H1 (cell line): ENCODE results near the gene MYO5B. TPM values are rescaled to one million over a fixed set of nuclear protein-coding genes. Genes with fewer than 3 reads are reported as not detected.
A peak's percentile ranks its signal among the peaks of the same experiment; 100 is the strongest.

Source experiments
- CTCF ChIA-PET: fragments of 300-600 bp; sonication (Branson Sonifier 250); formaldehyde crosslinking; loops from one replicate; lab custom pipeline; 2021; ENCODE audit not compliant: partially characterized antibody; lab: Charles Lee
- POLR2A ChIA-PET: fragments of 300-600 bp; sonication (Branson Sonifier 250); formaldehyde crosslinking; loops from one replicate; lab custom pipeline; 2021; ENCODE audit warnings: inconsistent platforms; ENCODE audit not compliant: partially characterized antibody; lab: Charles Lee
- DNase-seq, 2 experiments: peaks; one replicate each; pipeline versions ENCODE4 v3.0.0 to v3.0.0-alpha.2; 2010 to 2022; ENCODE audit warnings: low spot score in 2 of 2, low read depth in 1 of 2, mixed read lengths in 1 of 2
- FAIRE-seq: peaks from 2 replicates; lab custom pipeline; 2011; peaks lifted over from hg19 to GRCh38; lab: Jason Lieb, UNC
- H2AFZ ChIP-seq: 2 replicates; pipeline ENCODE4 v1.8.1; 2012; ENCODE audit warnings: low read length, inconsistent platforms
- H2AK5ac ChIP-seq: 2 replicates; pipeline ENCODE4 v1.6.1; 2013; ENCODE audit warnings: low read depth, low read length
- H2BK120ac ChIP-seq: replicated peaks from 2 replicates; pipeline ENCODE3; 2013; ENCODE audit warnings: low read depth, low read length, inconsistent platforms
- H2BK12ac ChIP-seq: 2 replicates; pipeline ENCODE4 v1.6.1; 2013; ENCODE audit warnings: low read depth, low read length
- H2BK15ac ChIP-seq: 2 replicates; pipeline ENCODE4 v1.6.1; 2013; ENCODE audit warnings: low read length
- H2BK20ac ChIP-seq: 2 replicates; pipeline ENCODE4 v1.6.1; 2013; ENCODE audit warnings: low read length
- H2BK5ac ChIP-seq: 2 replicates; pipeline ENCODE4 v1.6.1; 2013; ENCODE audit warnings: low read depth, low read length
- H3K14ac ChIP-seq: 2 replicates; pipeline ENCODE4 v1.6.1; 2013; ENCODE audit warnings: inconsistent platforms; ENCODE audit not compliant: insufficient read length
- H3K18ac ChIP-seq: 2 replicates; pipeline ENCODE4 v1.6.1; 2013; ENCODE audit warnings: low read length; ENCODE audit errors: extremely low read depth
- H3K23ac ChIP-seq: 2 replicates; pipeline ENCODE4 v1.6.1; 2013; ENCODE audit warnings: inconsistent platforms; ENCODE audit not compliant: insufficient read length
- H3K23me2 ChIP-seq: 2 replicates; pipeline ENCODE4 v1.6.1; 2013; ENCODE audit warnings: low read depth, low read length
- H3K27ac ChIP-seq: 2 replicates; pipeline ENCODE4 v1.6.1; 2011; ENCODE audit warnings: low read depth, low read length, inconsistent platforms
- H3K27me3 ChIP-seq, 4 experiments: replicated peaks in 1 of 4; 1 replicate in 1 of 4; 2 replicates in 3 of 4; pipeline versions ENCODE4 v1.6.1 to v1.8.1; 2011 to 2013; ENCODE audit warnings: low read length in 3 of 4, mild to moderate bottlenecking in 3 of 4, inconsistent platforms in 2 of 4, mixed read lengths in 2 of 4, moderate library complexity in 1 of 4; ENCODE audit not compliant: control insufficient read depth in 3 of 4, insufficient read depth in 3 of 4; ENCODE audit errors: extremely low read depth in 1 of 4
- H3K36me3 ChIP-seq, 4 experiments: 2 replicates each; pipeline versions ENCODE4 v1.6.1 to v1.8.1; 2011 to 2013; ENCODE audit warnings: mild to moderate bottlenecking in 4 of 4, low read length in 3 of 4, moderate library complexity in 2 of 4, control low read depth in 1 of 4, inconsistent platforms in 1 of 4; ENCODE audit not compliant: insufficient read depth in 4 of 4, control insufficient read depth in 2 of 4
- H3K4ac ChIP-seq: replicated peaks from 2 replicates; pipeline ENCODE3; 2013; ENCODE audit warnings: low read length, low read depth, mixed read lengths, inconsistent platforms; ENCODE audit not compliant: insufficient read length
- H3K4me1 ChIP-seq, 4 experiments: replicated peaks in 1 of 4; 1 replicate in 1 of 4; 2 replicates in 3 of 4; pipeline versions ENCODE4 v1.6.1 to v1.8.1; 2011 to 2013; ENCODE audit warnings: low read length in 3 of 4, inconsistent platforms in 2 of 4, mixed read lengths in 1 of 4; ENCODE audit not compliant: insufficient read depth in 4 of 4, control insufficient read depth in 3 of 4
- H3K4me2 ChIP-seq, 2 experiments: 2 replicates each; pipeline versions ENCODE4 v1.6.1 to v1.8.1; 2011 to 2013; ENCODE audit warnings: low read depth in 2 of 2, low read length in 2 of 2, control low read depth in 1 of 2, inconsistent platforms in 1 of 2, mild to moderate bottlenecking in 1 of 2; ENCODE audit not compliant: insufficient read depth in 1 of 2
- H3K4me3 ChIP-seq, 4 experiments: fragments of 200-600, 300-600 bp in 1 of 4; sonication (generic), shearing (Covaris generic), sonication (Bioruptor Twin) in 1 of 4; 2 replicates each; pipeline versions ENCODE4 v1.5.1 to v1.8.1; 2011 to 2016; ENCODE audit warnings: low read length in 4 of 4, low read depth in 3 of 4, control low read depth in 2 of 4, inconsistent platforms in 2 of 4, mild to moderate bottlenecking in 2 of 4, mixed read lengths in 1 of 4, moderate library complexity in 1 of 4; ENCODE audit not compliant: insufficient read depth in 2 of 4; ENCODE audit errors: extremely low read depth in 1 of 4
- H3K56ac ChIP-seq: replicated peaks from 2 replicates; pipeline ENCODE3; 2013; ENCODE audit warnings: low read depth, mild to moderate bottlenecking, mixed read lengths, low read length, inconsistent platforms; ENCODE audit not compliant: insufficient read length
- H3K79me1 ChIP-seq: 2 replicates; pipeline ENCODE4 v1.6.1; 2013; ENCODE audit warnings: low read depth, low read length, control low read depth
- H3K79me2 ChIP-seq, 2 experiments: 2 replicates each; pipeline versions ENCODE4 v1.6.1 to v1.8.1; 2012 to 2013; ENCODE audit warnings: low read length in 2 of 2, mild to moderate bottlenecking in 2 of 2, inconsistent platforms in 1 of 2; ENCODE audit not compliant: insufficient read depth in 2 of 2, control insufficient read depth in 1 of 2
- H3K9ac ChIP-seq, 4 experiments: replicated peaks in 1 of 4; 1 replicate in 1 of 4; 2 replicates in 3 of 4; pipeline versions ENCODE4 v1.6.1 to v1.8.1; 2011 to 2013; ENCODE audit warnings: low read depth in 3 of 4, low read length in 3 of 4, control low read depth in 2 of 4, mild to moderate bottlenecking in 2 of 4, moderate library complexity in 2 of 4, inconsistent platforms in 1 of 4; ENCODE audit errors: extremely low read depth in 1 of 4
- H3K9me3 ChIP-seq, 2 experiments: 2 replicates each; pipeline versions ENCODE4 v1.6.1 to v1.8.1; 2012 to 2013; ENCODE audit warnings: mild to moderate bottlenecking in 2 of 2, moderate library complexity in 2 of 2, control low read depth in 1 of 2, inconsistent platforms in 1 of 2, low read depth in 1 of 2, low read length in 1 of 2, mixed read lengths in 1 of 2; ENCODE audit not compliant: insufficient read depth in 2 of 2
- H4K20me1 ChIP-seq, 2 experiments: replicated peaks in 1 of 2; 2 replicates each; pipeline versions ENCODE3 to v1.8.1; 2011 to 2013; ENCODE audit warnings: inconsistent platforms in 2 of 2, low read length in 2 of 2, mild to moderate bottlenecking in 1 of 2; ENCODE audit not compliant: insufficient read depth in 2 of 2, control insufficient read depth in 1 of 2
- H4K5ac ChIP-seq: 2 replicates; pipeline ENCODE4 v1.6.1; 2013; ENCODE audit warnings: low read length, low read depth, mixed read lengths, inconsistent platforms; ENCODE audit not compliant: insufficient read length
- H4K8ac ChIP-seq: 2 replicates; pipeline ENCODE4 v1.8.0; 2013; ENCODE audit warnings: mild to moderate bottlenecking, moderate library complexity, low read length, inconsistent platforms; ENCODE audit not compliant: insufficient read depth; ENCODE audit errors: extremely low read depth
- H4K91ac ChIP-seq: replicated peaks from 2 replicates; pipeline ENCODE3; 2013; ENCODE audit warnings: low read length, mixed read lengths, inconsistent platforms; ENCODE audit not compliant: insufficient read length
- RFX5 ChIP-seq: IDR thresholded peaks from 2 replicates; pipeline ENCODE4 v1.6.1; 2011; ENCODE audit warnings: low read depth, low read length, improper control_type of control experiment, borderline replicate concordance
- WGBS, 2 experiments: shearing (Covaris generic) in 1 of 2; methylation state at CpG; one replicate each; pipeline versions ENCODE4 v1.1.6 to v1.1.7; 2013 to 2015; ENCODE audit warnings: low lambda C conversion rate in 2 of 2, mixed read lengths in 2 of 2, inconsistent platforms in 1 of 2, low coverage in 1 of 2, missing lambda C conversion rate in 1 of 2; ENCODE audit not compliant: insufficient replicate concordance in 2 of 2, insufficient coverage in 1 of 2, insufficient read length in 1 of 2; ENCODE audit errors: extremely low coverage in 1 of 2, missing lambda C conversion rate in 1 of 2; 5-methylcytosine and 5-hydroxymethylcytosine counted together
- polyA plus RNA-seq, 7 experiments: library from polyadenylated mRNA; depleted of rRNA in 3 of 7; stranded (reverse) in 5 of 7; unstranded in 2 of 7; fragments of >200 nt in 5 of 7; fragments of 200-250 nt in 2 of 7; gene quantifications; 1 replicate in 5 of 7; 2 replicates in 1 of 7; 4 replicates in 1 of 7; pipeline versions ENCODE4 v1.2.1 to v1.2.3, GENCODE V29; 2011 to 2013; ENCODE audit warnings: missing spikeins in 2 of 7, mixed read lengths in 2 of 7
- total RNA-seq: library from RNA; stranded (reverse); fragmentation: NEBNext Ultra II Directional; extraction: Animal tissue kit (Norgen Biotek cat#: 25700); gene quantifications from 2 replicates; pipeline ENCODE4 v1.2.1, GENCODE V29; 2021

Gene MYO5B
- total and polyA plus RNA-seq, 2 of the 8 experiments (the other 6 are each of a cell fraction or from before 2014, with no cell fraction given) = 6.4 to 7.7 TPM

GRCh38 chr18:50232419-50232818 lies 37.5 kb upstream of the MYO5B start:
- FAIRE-seq (no peak), DNase-seq (no peak)
- Histone ChIP-seq H4K5ac (no peak overlapping the region), H3K4me1 (peaks cover 0 to 4% (median 0%) of the 10 kb centered on the region in 4 experiments; a peak in 1 of 7 replicates), H2AK5ac (no peak overlapping the region), H3K9ac (no peak overlapping the region), H2BK5ac (no peak overlapping the region), H2AFZ (0 out of 2 replicates have a peak overlapping the region, but pooled peaks have one; percentile 9), H3K23ac (no peak overlapping the region), H3K9me3 (no peaks in the 10 kb centered on the region; a peak in 1 of 4 replicates), H2BK120ac (no peak overlapping the region), H2BK15ac (no peak overlapping the region), H3K36me3 (no peaks in the 10 kb centered on the region), H3K4me2 (no peak overlapping the region), H3K14ac (no peak overlapping the region), H3K27me3 (no peaks in the 10 kb centered on the region), H3K27ac (no peak overlapping the region), H4K20me1 (no peaks in the 10 kb centered on the region), H3K56ac (no peak overlapping the region), H4K8ac (no peak overlapping the region), H3K4ac (no peak overlapping the region), H3K4me3 (no peak overlapping the region), H3K79me2 (no peaks in the 10 kb centered on the region), H2BK20ac (no peak overlapping the region), H4K91ac (no peak overlapping the region), H3K18ac (no peak overlapping the region), H3K23me2 (no peaks in the 10 kb centered on the region), H3K79me1 (no peaks in the 10 kb centered on the region), H2BK12ac (no peak overlapping the region)
- no peak for TF ChIP-seq RFX5
- ChIA-PET CTCF (interaction anchor here (1.1 kb wide), 1 partner anchor 14 kb away, joined by 7 read pairs; no protein-coding TSS in a partner anchor), POLR2A (no interaction called here)
- 73% methylated on average over 2 of the region's 2 CpGs; no CpG with 5 or more reads in 1 of the 2 experiments for WGBS, 2 experiments
